ENCODE results near the gene DNAJC30. TPM values are rescaled to one million over a fixed set of nuclear protein-coding genes. Genes with fewer than 3 reads are reported as not detected.
"Not testable (repeated sequence)": the region's sequence is repeated elsewhere in the genome, so short reads cannot be mapped to it uniquely, and the experiment has no call there.

DNAJC30 gene
- total RNA-seq, 1 donor from 2014 or later = 7.3 TPM

DNA sequence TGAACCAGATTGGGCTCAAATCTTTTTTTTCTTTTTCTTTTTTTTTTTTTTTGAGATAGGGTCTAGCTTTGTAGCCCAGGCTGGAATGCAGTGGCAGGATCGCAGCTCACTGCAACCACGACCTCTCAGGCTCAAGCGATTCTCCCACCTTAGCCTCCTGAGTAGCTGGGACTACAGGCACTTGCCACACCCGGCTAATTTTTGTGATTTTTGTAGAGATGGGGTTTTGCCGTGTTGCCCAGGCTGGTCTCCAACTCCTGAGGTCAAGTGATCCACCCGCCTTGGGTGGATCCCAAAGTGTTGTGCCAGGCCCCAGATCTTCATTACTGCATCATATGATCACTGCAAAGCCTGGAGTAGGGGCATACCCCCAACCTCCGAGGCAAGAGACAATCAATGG is 2.8 kb downstream of the DNAJC30 start:
- ATAC-seq = no peak

DNA sequence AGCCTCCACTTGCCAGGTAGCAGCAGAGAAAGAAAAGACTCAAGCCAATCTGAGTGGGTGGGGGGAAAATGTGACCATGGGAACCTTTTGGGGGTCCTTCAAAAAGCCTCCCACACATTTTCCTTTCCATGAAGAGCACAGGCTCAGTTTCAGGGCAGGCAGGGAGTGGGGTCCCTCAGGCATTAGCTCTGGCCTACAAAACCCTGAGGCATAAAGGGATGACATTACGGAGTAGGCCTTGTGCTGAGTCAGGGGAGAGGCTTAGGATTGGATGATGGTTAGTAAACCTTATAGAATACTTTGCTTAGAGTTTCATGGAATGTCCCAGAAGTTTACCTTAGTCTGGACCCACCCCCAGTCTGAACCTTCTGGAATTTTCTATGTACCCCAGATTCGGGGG is 3.5 kb downstream of the DNAJC30 start:
- no peak for ATAC-seq

DNA sequence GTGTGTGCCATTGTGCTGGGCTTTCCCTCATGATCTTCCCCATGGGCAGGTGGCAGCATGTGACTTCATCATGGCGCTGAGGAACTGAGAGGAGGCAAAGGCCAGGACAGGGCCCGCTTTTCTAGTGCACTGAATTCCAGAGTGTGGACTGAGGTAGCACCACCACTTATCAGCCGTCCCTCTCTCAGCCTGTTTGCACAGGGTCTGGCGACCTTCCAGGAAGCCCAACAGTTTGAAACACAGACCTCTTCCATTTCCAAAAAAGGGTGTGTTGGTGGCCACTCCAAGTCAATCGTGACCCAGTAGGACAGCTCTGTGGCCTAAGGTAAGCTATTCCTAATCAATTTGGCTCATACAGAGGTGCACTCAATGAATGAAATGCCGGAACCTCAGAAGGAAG is 4.4 kb downstream of the DNAJC30 start:
- no peak for ATAC-seq

DNA sequence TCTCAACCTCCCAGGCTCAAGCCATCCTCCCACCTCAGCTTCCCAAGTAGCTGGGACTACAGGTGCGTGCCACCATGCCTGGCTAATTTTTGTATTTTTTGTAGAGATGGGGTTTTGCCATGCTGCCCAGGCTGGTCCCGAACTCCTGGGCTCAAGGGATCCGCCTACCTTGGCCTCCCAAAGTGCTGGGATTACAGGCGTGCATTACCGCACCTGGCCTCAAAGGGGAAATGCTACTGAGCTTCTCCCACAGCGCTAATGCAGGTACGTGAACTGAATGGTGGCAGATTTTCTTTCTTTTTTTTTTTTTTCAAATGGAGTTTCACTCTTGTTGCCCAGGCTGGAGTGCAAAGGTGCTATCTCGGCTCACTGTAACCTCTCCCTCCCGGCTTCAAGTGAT is 7.2 kb downstream of the DNAJC30 start:
- ATAC-seq = not testable (repeated sequence)

DNA sequence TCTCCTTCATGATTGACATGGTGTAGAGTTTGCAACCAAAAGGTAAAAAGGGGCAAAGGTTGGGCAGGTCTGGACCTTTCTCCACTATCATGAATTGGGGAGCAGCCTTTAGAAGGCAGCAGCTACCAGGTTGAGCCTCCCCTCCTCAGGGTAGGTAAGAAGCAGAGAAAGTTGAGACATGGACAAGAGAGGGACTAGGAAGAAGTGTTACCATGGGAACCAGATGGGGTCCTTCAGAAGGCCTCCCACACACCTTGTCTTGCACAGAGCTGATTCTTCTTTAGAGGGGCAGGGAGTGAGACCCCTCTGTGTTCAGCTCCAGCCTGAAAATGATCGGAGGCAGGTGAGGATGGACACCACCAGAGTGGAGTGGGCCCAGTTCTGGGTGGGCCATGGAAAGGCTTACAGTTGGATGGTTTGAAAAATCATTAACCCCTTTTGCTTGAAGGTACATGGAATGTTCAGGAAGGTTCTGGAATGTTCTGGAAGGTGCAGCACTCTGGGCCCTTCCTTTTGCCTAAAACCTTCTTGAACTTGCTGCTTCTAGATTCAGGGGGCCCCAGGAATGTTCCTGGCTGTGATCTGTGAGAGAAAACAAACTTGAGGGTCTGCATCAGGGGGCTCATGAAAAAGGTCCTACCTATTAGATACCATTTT is 8.7 kb downstream of the DNAJC30 start:
- no peak for ATAC-seq

DNA sequence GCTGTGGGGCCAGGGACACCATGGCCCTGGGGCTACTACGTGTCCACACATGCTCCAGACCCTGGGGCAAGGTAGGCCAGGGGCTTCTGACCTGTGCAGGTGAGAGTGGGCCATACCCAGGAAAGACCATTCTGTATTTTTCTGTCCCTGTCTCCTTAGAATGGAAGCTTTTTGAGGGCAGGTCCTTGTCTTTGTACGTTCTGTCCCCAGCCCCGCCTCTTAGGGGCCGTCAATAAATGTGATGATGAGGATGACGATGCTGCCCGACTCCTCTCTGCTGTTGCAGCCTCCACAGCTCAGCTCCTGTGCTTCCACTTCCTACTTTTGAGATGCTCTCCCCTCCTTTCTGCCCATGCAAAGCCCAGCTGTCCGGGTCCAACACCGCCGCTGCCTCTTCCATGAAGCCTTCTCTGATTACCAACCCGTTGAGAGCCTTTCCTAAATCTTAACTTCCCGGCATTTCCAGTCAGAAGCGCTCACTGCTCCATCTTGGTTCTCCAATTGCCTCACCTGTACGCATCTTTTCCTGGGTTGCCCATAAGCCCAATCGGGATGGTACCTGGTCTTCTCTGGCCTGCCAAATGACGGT is 11.3 kb downstream of the DNAJC30 start:
- no peak for ATAC-seq

DNA sequence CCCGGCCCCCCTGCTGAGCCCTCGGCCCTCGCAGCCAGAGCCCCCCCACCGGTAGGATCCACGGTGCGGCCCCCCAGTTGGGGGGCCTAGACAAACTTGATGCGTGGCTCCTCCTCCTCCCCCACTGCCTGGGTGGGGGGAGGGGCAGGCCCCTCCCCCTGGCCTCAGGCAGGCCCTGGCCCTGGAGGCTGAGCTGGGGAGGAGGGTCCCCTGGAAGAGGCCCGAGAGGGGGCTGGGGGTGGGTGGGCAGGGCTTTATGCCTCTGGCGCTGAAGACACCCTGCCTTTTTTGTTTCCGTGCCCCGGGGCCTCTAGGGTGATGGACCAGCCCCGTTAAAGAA is 12.0 kb downstream of the DNAJC30 start:
- no peak for ATAC-seq

DNA sequence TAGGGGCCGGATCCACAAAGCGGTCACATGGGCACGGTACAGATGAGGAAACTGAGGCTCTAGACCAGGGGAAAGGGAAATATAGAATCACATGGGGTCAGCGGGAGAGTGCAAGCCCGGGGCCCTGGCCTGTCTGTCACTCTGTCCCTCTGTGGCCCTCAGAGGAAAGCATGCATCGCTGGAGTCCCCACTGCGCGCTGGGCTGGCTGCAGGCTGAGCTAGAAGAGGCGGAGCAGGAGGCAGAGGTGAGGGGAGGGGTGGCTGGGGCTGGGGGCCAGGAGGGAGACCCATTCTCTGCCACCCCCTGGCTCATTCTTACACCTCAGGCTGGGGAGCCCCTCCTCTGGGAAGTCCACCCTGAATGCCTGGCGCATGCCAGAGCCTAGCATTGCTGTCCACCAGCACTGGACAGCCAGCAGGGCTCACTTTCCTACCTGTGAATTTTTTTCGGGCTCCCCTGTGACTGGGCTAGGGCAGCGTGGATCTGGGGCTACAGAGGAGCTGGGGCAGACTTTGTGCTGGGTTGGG is 13.3 kb downstream of the DNAJC30 start:
- ATAC-seq = no peak

DNA sequence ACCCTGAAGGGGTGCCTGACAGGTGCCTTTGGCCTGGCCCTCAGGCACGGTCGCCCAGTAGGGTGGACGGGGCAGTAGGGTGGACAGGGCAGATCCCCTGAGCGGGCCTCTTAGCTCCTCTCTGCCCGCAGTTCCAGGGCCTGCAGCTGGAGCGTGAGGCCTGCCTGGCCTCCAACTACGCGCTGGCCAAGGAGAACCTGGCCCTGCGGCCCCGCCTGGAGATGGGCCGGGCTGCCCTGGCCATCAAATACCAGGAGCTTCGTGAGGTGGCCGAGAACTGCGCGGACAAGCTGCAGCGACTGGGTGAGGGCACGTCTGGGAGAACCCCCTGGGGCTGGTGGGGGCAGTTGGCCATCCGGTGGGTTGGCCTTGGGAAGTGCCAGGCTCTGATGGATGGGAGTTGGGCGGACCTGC is 14.0 kb downstream of the DNAJC30 start:
- no peak for ATAC-seq

DNA sequence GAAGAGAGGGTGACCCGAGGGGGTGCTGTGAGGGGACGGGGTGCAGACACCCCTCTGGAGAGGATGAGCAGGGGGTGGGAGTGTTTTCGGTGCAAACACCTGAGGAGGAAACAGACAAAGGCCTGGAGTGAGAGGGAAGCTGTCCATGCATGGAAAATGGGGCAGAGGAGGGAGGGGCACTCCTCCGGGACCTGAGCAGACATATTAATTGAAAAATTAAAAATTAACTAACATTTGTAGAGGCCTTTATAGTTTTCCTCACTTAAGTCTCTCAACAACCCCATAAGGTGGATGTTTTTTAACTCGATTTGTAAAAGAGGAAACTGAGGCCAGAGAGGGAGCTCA is 14.4 kb downstream of the DNAJC30 start:
- no peak for ATAC-seq

DNA sequence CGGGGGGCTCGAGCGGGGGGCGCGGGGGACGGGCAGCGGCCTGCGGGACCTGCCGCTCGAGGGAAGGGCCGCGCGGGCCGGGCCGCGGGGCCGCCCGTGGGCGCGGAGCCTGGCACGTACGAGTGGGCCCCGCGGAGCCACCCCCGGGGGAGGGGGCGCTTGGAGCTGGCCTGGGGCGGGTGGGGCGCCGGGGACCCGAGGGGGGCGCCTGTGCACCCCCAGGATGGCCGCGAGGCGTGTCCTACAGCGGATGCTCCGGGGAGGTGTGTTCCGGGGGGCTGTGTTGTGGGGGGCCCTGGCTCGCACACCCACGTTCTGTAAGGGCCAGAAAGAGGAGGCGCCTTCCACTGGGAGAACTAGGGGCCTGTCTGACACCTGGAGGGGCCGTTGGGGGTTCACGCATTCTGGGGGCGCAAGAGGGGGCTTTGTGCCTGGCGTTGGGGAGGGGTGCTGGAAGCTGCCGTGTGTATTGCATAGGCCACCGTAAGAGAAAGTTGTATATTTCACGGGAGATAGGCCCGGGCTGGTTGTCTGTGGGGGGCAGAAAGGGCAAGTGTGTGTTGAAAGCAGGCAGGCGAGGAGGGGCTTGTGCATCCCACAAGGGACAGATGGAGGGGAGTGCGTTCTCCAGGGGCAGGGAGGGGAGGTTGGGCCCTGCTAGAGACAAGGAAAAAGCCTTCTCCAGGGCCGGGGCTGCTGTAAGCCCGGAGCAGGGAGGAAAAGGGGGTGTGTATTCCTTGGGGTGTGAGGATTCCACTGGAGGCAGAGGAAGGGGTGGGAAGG is 15.0 kb downstream of the DNAJC30 start:
- ATAC-seq = no peak

DNA sequence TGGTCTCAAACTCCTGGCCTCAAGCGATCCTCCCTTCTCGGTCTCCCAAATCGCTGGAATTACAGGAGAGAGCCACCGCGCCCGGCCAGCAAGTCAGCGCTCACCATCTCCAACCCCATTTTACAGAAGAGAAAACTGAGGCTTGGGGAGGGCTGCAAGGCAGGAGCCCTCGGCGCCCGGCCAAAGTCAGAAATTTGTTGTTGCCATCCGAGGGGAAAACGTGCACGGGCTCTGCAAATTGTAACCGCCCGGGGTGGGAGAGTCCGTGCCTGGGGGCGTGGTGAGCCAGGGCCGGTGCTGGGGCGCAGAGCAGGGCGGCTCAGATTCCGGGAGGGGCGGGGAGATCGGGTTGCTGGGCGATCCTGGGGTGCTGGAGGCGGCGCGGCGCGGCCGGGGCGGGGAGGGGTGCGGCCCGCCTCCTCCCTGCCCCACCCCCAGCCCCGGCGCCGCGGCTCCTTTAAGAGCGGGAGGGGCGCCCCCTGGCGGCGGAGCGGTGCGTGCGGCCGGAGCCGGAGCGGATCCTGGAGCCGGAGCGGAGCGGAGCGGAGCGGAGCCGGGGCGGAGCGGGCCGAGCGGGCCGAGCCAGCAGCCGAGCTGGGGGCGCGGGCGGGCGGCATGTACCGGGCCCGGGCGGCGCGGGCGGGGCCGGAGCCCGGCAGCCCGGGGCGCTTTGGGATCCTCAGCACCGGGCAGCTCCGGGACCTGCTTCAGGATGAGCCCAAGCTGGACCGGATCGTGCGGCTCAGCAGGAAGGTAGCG is 15.7 kb downstream of the DNAJC30 start, which contains the start of gene VPS37D:
VPS37D (plus strand) TSS at position 488 of the 759 bp plus-strand sequence; CDS start at position 616, 128 bp downstream.
- peak; percentile 97 for ATAC-seq

DNA sequence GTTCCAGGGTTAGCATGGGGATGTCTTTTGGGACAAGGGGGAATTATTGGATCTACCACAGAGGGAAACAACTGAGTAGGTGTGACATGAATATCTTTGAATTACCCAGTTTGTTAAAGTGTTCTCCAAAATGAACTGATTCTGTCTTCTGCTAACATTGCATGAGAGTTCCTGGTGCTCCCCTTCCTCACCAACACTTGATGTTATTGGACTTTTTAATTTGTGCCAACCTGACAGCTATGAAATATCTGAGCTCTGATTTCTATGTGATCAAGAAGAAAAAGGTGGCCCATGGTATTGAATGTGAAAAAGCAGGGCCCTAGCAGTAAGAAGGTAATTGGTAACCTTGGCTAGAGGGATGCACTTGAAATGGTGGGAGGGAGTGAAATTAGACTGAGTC is 20.2 kb downstream of the DNAJC30 start:
- no peak for ATAC-seq

DNA sequence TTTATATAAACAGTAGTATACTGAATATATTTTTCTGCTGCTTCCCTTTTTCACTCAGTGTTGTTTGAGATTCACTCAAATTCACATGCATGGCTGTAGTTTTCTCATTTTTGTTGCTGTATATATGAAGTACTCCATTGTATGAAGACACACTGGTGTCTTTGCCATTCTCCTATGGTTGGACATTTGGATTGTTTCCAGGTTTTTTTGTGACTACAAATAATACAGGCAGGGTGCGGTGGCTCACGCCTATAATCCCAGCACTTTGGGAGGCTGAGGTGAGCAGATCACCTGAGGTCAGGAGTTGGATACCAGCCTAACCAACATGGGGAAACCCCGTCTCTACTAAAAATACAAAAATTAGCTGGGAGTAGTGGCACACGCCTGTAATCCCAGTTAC is 22.7 kb downstream of the DNAJC30 start:
- ATAC-seq = peak; percentile 75

DNA sequence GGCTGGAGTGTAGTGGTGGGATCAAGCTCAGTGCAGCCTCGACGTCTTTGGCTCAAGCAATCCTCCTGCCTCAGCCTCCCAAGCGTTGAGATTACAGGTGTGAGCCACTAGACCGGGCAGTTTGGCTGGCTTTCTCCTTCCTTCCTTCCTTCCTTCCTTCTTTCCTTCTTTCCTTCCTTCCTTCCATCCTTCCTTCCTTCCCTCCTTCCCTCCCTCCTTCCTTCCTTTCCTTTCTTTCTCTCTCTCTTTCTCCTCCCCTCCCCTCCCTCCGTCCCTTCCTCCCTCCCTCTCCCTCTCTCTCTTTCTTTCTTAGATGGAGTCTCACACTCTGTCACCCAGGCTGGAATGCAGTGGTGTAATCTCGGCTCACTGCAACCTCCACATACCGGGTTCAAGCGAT is 23.3 kb downstream of the DNAJC30 start:
- ATAC-seq = no peak

DNA sequence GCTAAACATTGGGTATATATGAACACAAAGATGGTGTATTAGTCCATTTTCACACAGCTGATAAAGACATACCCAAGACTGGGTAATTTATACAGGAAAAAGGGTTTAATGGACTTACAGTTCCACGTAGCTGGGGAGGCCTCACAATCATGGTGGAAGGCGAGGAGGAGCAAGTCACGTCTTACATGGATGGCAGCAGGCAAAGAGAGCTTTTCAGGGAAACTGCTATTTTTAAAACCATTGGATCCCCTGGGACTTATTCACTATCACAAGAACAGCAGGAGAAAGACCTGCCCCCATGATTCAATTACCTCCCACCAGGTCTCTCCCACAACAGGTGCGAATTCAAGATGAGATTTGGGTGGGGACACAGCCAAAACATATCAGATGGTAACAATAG is 27.9 kb downstream of the DNAJC30 start:
- ATAC-seq = not testable (repeated sequence)

DNA sequence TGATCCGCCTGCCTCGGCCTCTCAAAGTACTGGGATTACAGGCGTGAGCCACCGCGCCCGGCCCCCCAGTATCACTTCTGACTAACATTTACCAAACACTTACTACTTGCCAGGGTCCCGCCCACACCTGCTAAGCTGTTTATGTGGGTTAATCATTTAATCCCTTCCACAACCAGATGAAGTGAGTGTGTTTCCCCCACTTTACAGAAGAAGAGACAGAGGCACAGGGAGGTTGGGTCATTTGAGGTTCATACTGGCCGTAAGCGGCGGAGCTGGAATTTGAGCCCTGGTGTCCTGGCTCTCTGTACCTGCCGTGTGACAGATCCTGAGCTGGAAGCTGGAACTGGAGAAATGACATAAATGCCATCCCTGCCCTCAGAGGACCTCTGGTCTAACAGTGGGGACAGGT is 30.7 kb downstream of the DNAJC30 start:
- no peak for ATAC-seq

DNA sequence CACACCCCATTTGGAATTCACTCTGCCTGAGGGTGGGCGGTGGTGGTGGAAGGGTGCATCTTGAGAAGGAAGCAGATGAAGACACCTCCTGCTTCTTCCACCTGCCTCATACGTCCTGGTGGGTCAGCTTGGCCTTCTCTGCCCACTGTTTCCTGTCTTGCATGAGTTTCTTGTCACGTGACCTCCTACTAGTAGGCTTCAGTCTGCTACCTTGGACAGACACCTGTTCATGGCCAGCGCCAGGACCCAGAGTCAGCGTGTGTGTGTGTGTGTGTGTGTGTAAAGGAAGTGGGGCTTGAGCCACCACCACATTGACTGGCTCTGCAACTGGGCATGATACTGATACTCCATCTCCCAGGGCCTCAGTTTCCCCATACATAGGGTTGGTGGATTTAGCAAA is 32.7 kb downstream of the DNAJC30 start:
- ATAC-seq = no peak

DNA sequence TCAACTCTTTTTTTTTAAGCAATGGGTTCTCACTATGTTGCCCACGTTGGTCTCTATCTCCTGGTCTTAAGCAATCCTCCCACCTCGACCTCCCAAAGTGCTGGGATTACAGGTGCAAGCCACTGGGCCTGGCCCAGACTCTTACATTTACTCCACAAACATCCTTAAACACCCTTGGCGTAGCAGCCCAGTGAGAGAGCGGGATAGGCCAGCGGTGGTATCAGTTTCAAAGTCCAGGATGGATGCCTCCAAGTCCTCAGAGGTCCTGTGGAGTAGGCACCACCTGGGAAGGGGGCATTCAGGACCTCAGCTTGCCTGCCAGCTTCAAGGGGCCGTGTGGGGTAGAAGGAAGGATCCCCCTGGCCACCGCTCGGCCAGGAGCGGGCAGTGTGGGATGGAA is 33.7 kb downstream of the DNAJC30 start:
- no peak for ATAC-seq

DNA sequence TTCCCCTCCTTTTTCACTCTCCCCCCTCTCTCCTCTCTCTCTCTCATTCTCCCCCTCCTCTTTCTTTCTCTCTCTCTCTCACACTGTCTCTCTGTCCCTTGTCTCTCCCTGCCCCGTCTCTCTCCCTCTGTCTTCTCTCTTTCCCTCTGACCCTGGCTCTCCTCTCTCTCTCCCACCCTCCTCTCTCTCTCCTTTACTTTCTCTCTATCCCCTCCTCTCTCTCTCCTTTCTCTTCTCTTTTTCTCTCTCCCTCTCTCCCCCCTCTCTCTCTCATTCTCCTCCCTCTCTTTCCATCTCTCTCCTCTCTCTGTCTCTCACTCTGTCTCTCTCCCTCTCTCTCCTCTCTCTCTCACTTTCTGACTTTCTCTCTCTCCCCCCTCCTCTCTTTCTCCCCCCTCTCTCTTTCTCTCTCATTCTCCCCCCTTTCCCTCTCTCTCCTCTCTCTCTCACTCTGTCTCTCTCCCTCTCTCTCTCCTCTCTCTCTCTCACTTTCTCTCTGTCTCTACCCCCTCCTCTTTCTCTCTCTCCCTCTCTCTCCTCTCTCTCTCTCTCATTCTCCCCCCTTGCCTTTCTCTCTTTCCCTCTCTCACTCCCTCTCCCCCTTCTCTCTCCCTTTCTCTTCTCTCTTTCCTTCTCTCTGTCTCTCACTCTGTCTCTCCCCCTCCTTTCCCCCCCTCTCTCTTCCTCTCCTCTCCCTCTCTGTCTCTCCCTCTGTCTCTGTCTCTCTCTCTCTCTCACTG is 34.5 kb downstream of the DNAJC30 start:
- no peak for ATAC-seq

DNA sequence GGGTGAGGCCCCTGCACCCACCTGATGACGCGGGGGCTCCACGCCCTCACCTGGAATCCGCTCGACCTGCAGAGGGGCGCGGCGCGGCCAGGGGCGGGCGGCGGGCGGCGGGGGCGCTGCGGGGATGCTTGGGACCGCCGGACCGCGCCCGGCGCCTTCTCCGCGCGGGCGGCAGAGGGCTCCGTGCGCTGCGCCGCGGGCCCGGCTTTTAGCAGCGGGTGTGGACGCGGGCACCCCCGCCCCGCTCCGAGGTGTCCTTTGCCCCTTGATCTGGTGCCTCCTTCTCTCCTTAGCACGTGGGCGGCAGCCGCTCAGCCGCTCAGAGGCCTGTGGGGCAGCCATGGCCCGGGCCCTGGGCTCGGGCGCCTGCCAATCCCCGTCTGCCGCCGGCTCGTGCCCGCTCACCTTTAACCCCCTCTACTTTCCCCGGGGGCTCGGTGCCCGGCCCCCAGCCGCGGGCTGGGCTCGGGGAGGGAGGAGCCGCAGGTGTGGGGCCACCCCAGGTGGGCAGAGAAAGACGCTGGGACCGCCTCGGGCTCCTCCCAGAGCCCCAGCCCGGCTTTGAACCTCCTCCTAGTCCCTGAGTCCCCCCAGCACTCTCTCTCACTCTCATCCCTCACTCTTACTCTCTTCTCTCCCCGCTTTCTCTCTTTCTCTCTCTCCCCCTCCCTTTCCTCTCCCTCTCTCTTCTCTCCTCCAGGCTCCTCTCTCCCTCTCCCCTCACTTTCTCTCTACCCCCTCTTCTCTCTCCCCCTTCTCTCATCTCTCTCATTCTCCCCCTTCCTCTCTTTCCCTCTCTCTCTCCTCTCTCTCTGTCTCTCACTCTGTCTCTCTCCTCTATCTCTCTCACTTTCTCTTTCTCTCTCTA is 35.3 kb downstream of the DNAJC30 start:
- ATAC-seq = peak; percentile 21

Data from esophagus mucosa (tissue), 1 donor.